Activated CD4-positive, alpha-beta T cell treated with anti-CD3 and anti-CD28 coated beads, Interleukin-2, Interleukin-4, amounts not matched to agents 100 ng/mL and 50 ng/mL, durations not matched to agents 16 hours and 8 hours (primary cell): Measurements from ENCODE around the gene AQP12A.

ENCODE experiments used
- DNase-seq: peaks from one replicate; pipeline ENCODE4 v3.0.0-alpha.2; 2020; ENCODE audit warnings: low spot score

The AQP12A gene

DNA sequence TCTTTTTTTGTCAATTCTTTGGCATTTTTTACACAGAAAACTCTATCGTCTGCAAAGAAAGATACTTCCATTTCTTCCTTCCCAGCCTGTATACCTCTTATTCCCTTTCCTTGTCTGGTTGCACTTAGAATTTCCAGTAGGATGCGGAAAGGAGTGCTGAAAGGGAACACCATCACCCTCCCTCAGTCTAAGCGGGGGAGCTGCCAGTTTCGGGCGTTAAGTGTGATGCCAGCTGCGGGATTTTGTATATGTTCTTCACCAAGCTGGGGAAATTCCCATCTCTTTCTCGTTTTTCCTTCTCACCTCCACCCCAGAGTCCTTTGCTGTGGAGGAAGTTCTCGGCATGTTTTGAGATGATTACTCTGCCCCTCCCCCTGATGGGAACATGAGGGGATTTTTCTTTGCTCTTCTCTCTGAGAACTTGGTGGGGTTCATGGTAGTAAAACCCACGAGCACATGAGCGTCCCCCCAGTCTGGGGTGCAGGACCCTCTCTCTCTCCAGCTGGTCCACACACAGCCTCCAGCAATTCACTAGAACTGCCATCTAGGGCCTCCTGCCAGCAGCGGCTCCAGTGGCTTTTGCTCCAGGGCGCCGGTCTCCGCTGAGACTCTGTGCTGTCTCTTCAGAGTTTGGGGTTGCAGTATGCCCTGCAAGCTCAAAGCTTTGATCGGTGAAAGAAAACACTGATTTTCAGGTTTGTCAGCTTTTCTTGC lies 15.5 kb downstream of the AQP12A start:
- no peak for DNase-seq

DNA sequence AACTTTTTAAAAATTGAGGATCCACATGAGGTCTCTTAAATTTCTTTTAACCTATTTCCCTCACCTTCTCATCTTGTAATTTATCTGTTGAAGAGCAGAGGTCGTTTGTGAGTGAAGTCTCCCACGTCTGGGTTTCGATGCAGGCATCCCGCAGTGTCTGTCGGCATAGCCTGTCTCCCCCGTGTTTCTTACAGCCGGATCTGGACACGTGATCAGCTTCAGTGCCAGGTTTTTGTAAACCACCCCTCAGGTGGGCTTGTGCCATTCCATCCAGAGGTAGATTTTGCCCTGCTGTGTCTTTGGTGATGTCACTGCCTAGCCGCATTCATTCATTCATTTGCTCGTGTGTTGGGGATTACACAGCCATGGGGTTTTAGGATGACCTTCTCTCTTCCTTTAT lies 16.2 kb downstream of the AQP12A start:
- no peak for DNase-seq

GRCh38 chr2:240708457-240708856 lies 16.8 kb downstream of the AQP12A start:
- no peak for DNase-seq

GRCh38 chr2:240711296-240711695 lies 19.6 kb downstream of the AQP12A start:
- no peak for DNase-seq

- no peak for DNase-seq
These were observed 20.0 kb downstream of the AQP12A start for GRCh38 chr2:240711701-240712100.

GRCh38 chr2:240712121-240712520 lies 20.5 kb downstream of the AQP12A start:
- DNase-seq, result no peak

DNA sequence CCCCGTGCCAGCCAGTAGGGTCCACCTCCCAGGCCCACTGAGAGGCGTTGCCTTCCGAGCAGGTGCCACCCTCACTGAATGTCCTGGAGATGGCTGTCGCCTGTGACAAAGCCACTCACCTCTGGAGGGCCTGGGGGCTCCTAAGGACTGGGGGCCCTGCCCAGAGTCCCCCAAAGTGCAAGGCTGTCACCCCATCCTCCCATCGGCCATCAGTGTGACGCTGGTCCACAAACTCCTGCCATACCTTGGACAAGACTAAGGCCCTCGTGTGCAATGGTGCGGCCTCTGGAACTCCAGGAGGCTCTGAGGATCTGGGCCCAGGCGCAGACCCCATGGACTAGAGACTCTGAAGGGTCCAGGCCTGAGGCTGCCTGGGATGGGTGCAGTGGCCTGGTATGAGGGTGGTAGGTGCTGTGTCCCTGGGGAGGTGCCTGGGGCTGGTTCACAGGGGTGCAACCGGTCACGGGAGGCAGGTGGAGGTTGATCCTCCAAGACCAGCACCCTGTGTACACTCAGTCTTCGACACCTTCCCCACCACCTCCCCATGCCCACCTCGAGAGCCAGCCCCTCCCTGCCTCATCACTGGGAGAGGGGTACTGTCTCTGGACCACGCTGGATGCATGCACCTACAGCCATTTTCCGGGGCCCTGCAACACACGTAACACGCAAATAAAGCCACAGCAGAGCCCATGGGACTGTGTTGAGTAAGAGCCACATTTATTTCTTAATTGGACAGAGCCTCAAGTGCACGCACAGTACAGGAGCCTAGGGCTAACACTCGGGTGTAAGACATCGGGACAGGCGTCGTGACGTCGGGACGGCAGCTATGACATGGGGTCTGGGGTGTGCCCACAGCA lies 21.6 kb downstream of the AQP12A start:
- no peak for DNase-seq

- DNase-seq, result no peak
These were observed 22.5 kb downstream of the AQP12A start for GRCh38 chr2:240713928-240714746.

- DNase-seq, result no peak
These were observed 23.4 kb downstream of the AQP12A start for GRCh38 chr2:240714747-240715725.

DNA sequence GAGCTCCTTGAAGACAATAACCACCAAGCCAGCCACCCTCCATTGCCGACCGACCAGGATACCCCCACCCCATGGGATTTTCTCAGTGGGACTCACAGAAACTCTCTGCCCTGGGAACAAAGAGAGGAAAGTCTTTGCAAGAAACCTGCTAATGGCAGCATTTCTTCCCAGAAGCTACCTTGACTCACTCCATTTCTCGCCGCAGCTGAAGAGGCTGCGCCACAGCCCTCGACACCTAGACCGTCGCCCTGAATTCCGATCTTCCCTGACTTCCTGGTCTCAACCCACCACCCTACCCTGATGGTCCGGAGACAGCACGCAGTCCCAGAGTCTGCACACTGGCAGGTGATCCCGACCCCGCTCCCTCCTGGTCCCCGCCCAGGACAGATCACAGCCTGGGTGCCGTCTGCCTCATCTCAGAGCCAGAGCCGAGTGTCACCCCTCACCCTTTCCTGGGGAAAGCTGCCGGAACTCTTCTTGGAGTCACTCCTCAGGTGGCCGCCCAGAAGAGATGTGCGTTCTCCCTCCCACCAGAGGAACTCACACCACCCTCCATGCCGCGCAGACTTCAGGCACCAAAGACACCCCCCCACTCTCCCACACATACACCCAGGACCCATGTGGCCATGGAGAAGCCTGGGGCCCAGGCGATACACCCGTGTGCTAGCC lies 24.6 kb downstream of the AQP12A start:
- DNase-seq, result no peak

GRCh38 chr2:240717181-240717641 lies 25.5 kb downstream of the AQP12A start:
- DNase-seq, result no peak

GRCh38 chr2:240717681-240718581 lies 26.3 kb downstream of the AQP12A start:
- DNase-seq, result no peak

GRCh38 chr2:240718896-240719490 lies 27.3 kb downstream of the AQP12A start:
- no peak for DNase-seq

DNA sequence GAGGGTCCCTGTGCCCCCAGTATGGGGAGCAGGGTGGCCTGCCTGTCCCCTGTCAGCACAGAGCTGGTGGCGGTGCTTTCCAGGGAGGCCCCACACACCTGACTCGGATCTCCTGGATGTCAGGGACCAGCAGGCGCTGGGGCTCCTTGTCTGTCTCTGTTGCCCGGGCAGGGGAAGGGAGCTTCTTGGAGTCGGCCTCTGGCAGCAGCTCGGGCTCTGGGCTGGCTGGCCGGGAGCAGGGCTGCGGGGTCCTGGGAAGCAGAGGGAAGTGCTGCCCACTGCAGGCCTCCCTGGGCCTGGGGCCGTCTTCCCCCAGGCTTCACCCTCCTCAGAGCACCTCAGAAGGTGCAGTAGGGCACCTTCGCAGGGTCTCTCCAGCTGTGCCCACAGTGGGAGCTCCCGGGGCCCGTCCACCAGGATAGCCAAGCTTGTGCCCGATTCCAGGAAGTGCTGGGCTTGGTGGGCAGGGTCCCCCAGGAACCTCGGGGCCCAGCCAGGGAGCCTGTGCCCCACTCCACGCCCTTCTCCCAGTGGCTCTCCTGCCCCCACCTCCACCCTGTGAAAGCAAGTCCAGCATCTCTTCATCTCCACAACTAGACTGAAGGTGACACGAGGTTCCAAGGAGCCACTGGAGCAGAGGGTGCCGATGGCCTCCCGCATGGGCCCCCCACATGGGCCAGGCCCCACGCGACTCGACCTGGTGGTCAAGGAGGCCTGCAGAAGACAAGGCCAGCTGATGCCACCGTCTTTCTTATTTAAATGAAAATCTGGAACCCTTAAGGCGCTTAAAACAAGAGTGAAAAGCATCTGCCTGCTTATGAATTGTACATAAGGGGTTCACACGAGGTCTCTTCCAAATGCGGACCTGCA lies 28.2 kb downstream of the AQP12A start:
- DNase-seq, result no peak

- no peak for DNase-seq
These were observed 29.3 kb downstream of the AQP12A start for GRCh38 chr2:240720686-240721595.

- DNase-seq, result no peak
These were observed 30.0 kb downstream of the AQP12A start for GRCh38 chr2:240721596-240722180.

DNA sequence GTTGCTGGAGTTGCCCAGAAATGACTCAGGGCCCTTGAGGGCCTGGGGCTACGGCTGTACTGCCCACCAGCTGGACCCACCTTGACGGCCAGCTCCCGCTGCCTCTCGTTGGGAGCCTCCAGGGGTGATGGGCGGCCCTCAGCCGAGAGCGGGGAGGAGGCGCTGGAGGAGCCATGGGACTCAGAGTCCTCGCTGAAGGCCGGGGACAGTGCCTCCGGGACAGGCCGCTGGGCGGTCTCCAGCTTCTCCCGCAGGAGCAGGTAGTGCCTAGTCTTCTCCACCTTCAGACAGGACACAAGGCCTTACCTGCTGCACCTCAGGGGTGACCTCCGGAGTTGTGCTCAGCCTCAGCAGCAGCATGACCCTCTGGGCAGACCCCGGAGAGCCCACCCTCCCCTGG lies 30.7 kb downstream of the AQP12A start:
- no peak for DNase-seq
